ENCODE data around the gene BCAP29. TPM values are rescaled to one million over a fixed set of nuclear protein-coding genes. Genes with fewer than 3 reads are reported as not detected.

BCAP29 gene
- total RNA-seq, 1 donor from 2014 or later: 33.9 TPM

- H3K9me3 Mint-ChIP-seq: no peaks in the 10 kb centered on the region
- H3K4me1 Mint-ChIP-seq (ENCODE audit: unreplicated experiment): no peaks in the 10 kb centered on the region
These were observed 42.8 kb downstream of the BCAP29 start for GRCh38 chr7:107622894-107623293.

GRCh38 chr7:107627002-107627401 lies 47.0 kb downstream of the BCAP29 start:
- H3K9me3 Mint-ChIP-seq: no peaks in the 10 kb centered on the region

More at GRCh38 chr7:107622894-107623293, 42.8 kb downstream of the BCAP29 start:
- H3K4me3 Mint-ChIP-seq: no peak overlapping the region
- TF ChIP-seq, protein P1, sequence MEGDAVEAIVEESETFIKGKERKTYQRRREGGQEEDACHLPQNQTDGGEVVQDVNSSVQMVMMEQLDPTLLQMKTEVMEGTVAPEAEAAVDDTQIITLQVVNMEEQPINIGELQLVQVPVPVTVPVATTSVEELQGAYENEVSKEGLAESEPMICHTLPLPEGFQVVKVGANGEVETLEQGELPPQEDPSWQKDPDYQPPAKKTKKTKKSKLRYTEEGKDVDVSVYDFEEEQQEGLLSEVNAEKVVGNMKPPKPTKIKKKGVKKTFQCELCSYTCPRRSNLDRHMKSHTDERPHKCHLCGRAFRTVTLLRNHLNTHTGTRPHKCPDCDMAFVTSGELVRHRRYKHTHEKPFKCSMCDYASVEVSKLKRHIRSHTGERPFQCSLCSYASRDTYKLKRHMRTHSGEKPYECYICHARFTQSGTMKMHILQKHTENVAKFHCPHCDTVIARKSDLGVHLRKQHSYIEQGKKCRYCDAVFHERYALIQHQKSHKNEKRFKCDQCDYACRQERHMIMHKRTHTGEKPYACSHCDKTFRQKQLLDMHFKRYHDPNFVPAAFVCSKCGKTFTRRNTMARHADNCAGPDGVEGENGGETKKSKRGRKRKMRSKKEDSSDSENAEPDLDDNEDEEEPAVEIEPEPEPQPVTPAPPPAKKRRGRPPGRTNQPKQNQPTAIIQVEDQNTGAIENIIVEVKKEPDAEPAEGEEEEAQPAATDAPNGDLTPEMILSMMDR (conservative IDR thresholded peaks at IDR 0.05): no peak
- no peaks in the 10 kb centered on the region for H3K27me3 Mint-ChIP-seq
- no peak for DNase-seq (ENCODE audit: extremely low spot score, unreplicated experiment)
- no peaks in the 10 kb centered on the region for H3K36me3 Mint-ChIP-seq
- H3K27ac Mint-ChIP-seq: no peak overlapping the region

GRCh38 chr7:107628461-107629064 lies 48.5 kb downstream of the BCAP29 start:
- DNase-seq (ENCODE audit: extremely low spot score, unreplicated experiment): no peak
- Mint-ChIP-seq H3K9me3 (no peaks in the 10 kb centered on the region), H3K4me3 (no peak overlapping the region), H3K4me1 (ENCODE audit: unreplicated experiment) (no peaks in the 10 kb centered on the region), H3K27ac (no peak overlapping the region), H3K36me3 (no peaks in the 10 kb centered on the region), H3K27me3 (peaks cover 3% of the 10 kb centered on the region)
- TF ChIP-seq, protein P1 (conservative IDR thresholded peaks at IDR 0.05): no peak

More at GRCh38 chr7:107627002-107627401, 47.0 kb downstream of the BCAP29 start:
- peaks cover 3% of the 10 kb centered on the region for H3K27me3 Mint-ChIP-seq
- no peak for DNase-seq (ENCODE audit: extremely low spot score, unreplicated experiment)
- H3K27ac Mint-ChIP-seq: no peak overlapping the region
- TF ChIP-seq, protein P1 (conservative IDR thresholded peaks at IDR 0.05): no peak
- H3K4me1 Mint-ChIP-seq (ENCODE audit: unreplicated experiment): no peaks in the 10 kb centered on the region
- H3K4me3 Mint-ChIP-seq: no peak overlapping the region
- no peaks in the 10 kb centered on the region for H3K36me3 Mint-ChIP-seq

DNA sequence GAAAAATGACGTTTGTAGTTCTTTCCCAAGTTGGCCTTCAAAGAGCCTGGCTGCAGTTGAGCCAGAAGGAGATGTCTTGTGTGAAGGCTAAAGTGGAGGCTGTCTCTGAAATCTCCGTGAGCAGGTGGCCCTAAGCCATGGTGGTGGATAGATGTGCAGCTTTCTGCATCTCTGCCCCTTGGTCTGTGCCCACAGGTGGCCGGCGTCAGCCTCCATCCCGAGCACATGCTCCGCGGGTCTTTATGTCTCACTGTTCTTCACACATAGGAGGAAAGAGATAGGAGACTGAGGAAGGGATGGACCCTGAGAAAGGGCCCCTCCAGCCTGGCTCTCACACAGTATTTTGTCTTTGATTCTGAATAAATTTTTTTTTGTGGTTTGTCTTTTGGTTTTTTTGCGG lies 50.3 kb downstream of the BCAP29 start:
- H3K27ac Mint-ChIP-seq: no peak overlapping the region
- H3K4me1 Mint-ChIP-seq (ENCODE audit: unreplicated experiment): no peaks in the 10 kb centered on the region
- peaks cover 3% of the 10 kb centered on the region for H3K27me3 Mint-ChIP-seq
- no peak for DNase-seq (ENCODE audit: extremely low spot score, unreplicated experiment)
- H3K36me3 Mint-ChIP-seq: no peaks in the 10 kb centered on the region
- H3K4me3 Mint-ChIP-seq: no peak overlapping the region
- no peaks in the 10 kb centered on the region for H3K9me3 Mint-ChIP-seq
- TF ChIP-seq, protein P1 (conservative IDR thresholded peaks at IDR 0.05): no peak

GRCh38 chr7:107631588-107632491 lies 51.8 kb downstream of the BCAP29 start:
- H3K36me3 Mint-ChIP-seq: no peaks in the 10 kb centered on the region
- TF ChIP-seq, protein P1 (conservative IDR thresholded peaks at IDR 0.05): no peak
- no peaks in the 10 kb centered on the region for H3K4me1 Mint-ChIP-seq (ENCODE audit: unreplicated experiment)
- H3K9me3 Mint-ChIP-seq: no peaks in the 10 kb centered on the region
- peaks cover 3% of the 10 kb centered on the region for H3K27me3 Mint-ChIP-seq
- no peak overlapping the region for H3K4me3 Mint-ChIP-seq
- no peak overlapping the region for H3K27ac Mint-ChIP-seq
- DNase-seq (ENCODE audit: extremely low spot score, unreplicated experiment): no peak

Data from type B pancreatic cell (in vitro differentiated cells).